NCI-H2107 treated with DMSO at 0.1 percent for 48 hours (cell line): ENCODE data around the gene MED16.
"Not testable (repeated sequence)": the region's sequence is repeated elsewhere in the genome, so short reads cannot be mapped to it uniquely, and the experiment has no call there.

Experiments
- DNase-seq: peaks from one replicate; lab custom pipeline; 2025; ENCODE audit not compliant: unreplicated experiment; lab: John Stamatoyannopoulos, UW

MED16 gene

GRCh38 chr19:911197-912033, 18.4 kb upstream of the MED16 start:
- no peak for DNase-seq

DNA sequence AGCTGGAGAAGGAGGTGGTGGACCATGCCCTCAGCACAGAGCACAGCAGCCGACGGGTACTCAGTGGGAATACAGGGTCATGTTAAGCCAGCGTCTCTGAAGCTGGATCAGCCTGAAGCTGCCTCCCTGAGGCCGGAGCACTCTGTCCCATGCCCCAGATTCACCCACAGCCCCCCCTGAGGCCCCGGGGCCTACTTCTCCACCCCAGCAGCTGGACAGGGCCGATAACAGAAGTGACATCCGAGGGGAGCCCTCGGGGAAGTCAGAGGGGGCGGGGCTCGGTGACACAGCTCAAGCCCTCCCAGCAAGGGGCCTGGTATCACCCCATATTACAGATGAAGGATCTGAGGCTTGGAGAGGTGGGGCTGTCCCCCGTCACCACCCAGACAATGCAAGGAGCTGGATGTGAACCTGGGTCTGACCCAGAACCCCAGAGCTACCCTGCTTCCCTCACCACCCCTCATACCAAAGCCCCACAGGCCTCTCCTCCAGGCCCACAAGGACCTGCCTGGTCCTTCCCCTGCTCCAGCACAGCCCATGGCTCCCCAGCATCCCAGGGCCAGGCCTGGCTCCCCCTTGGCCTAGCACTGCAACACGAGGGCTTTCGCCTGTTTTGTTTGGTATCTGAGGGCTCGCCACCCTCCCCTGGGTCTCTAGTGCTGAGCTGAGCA, 14.3 kb upstream of the MED16 start:
- DNase-seq: no peak

- no peak for DNase-seq
These were observed 13.5 kb upstream of the MED16 start for GRCh38 chr19:906480-906879.

GRCh38 chr19:904545-904944, 11.6 kb upstream of the MED16 start:
- DNase-seq: no peak

- no peak for DNase-seq
These were observed 10.3 kb upstream of the MED16 start for GRCh38 chr19:903266-903797.

GRCh38 chr19:902446-903226, 9.6 kb upstream of the MED16 start:
- no peak for DNase-seq

DNA sequence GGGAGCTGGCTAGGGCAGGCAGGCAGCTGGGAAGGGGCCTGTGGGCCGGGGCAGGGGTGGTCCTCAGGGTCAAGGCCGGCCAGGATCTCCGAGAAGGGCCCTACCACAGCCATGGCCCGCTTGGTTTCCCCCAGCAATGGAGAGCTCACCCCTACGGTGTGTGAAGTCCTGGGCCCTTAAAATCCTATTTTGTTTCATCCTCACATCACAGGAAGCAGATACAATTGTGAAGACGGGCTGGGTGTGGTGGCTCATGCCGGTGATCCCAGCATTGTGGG, 9.0 kb upstream of the MED16 start:
- no peak for DNase-seq

DNA sequence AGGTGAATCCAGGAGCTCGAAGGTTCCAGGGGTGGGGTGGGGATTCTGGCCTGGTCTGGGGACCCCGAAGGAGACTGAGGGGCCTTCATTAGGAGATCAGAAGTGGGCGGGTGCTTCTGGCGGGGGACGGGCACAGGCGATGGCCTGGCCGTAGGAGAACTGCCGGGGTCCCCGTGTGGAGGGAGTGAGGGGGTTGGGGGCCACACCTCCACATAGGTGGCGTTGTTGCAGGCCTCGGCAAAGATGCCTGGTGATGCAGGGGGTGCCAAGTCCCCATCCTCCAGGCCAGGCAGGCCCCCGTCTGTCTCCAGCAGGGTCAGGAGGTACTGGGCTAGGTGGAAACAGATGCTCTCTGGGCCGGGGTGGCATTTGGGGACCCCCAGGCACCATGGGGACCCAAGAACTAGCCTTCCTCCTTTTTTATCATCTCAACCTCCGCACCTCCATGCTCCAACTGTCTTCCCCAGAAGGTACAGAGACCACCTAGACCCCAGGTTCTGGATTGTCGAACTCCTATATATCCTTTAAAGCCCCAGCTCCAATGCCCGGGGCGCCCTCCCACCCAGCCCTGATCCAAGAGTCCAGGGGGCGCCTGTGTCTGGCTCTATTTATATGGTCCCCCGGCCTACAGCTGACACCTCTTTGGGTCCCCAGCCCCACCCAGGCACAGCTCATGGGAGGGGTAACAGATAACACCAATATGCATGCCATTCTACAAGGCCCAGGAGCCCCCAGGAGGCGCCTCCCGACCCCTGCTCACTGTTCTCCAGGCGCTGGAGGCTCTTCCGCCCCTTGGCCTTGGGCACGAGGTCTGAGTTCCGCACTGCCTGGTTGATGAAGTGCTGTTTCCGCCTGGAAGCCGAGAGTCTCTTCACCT, 8.5 kb upstream of the MED16 start:
- DNase-seq: no peak

DNA sequence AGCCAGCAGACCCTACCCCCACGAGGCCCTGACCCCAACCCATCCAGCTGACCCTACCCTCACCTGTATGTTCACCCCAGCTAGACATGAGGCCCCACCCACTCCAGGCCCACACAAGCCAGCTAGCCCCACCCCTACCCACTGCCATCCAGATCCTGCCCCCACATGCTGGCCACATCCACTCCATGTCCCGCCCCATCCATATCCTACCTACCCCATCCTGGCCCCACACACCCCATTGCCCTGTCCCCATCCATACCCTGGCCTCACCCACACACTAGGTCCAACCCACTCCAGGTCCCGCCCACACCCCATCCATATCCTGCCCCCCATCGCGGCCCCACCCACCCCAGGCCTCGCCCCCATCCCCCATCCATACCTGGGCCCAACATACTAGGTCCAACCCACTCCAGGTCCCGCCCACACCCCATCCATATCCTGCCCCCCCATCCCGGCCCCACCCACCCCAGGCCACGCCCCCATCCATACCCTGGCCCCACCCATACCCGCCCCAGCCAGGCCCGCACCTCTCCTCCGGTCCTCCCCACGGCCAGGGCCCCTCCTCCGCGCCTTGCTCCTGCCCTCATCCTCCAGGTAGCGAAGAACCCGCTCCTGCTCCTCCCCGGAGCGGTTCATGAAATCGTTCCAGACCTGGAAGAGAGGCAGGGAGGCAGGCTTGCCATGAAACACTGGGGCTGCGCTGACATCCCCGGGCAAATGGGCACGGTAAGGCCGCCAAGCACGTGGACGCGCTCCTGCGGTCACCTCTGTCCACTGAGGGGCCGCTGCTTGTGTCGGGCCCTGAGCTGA, 7.5 kb upstream of the MED16 start:
- no peak for DNase-seq

DNA sequence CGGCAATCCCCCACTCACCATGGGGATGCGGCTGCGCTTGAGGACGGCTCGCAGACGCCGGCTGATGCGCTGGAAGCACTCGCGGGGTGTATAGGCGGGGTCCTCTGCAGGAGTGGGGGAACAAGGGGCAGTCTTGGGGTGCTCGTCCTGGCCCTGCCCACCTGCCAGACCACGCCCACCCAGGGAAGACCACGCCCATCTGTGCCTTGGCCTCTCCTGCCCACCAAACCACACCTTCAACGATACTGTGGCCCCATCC, 7.0 kb upstream of the MED16 start:
- DNase-seq: no peak

- no peak for DNase-seq
These were observed 6.5 kb upstream of the MED16 start for GRCh38 chr19:899336-900042.

DNA sequence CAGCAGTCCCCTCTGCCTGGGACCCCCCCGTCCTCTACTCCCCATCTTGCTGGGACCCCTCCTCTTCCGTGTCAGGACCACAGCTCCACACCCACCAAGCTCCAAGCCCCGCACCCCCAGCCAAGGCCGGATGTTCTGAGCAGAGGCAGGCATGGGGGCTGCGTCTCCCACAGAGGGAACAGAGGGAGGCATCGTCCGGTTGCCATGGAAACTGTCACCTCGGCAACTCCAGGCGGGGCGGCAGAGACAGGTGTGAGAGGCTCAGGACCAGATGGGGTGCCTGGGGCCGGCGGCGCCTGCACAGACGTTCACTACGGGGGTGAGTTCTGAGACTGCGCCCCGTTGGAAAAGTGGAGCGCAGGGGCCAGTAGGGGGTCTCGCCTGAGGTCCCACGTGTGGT, 5.7 kb upstream of the MED16 start:
- DNase-seq: no peak

- no peak for DNase-seq
These were observed 4.6 kb upstream of the MED16 start for GRCh38 chr19:897442-898039.

GRCh38 chr19:896999-897398, 4.0 kb upstream of the MED16 start:
- DNase-seq: no peak

DNA sequence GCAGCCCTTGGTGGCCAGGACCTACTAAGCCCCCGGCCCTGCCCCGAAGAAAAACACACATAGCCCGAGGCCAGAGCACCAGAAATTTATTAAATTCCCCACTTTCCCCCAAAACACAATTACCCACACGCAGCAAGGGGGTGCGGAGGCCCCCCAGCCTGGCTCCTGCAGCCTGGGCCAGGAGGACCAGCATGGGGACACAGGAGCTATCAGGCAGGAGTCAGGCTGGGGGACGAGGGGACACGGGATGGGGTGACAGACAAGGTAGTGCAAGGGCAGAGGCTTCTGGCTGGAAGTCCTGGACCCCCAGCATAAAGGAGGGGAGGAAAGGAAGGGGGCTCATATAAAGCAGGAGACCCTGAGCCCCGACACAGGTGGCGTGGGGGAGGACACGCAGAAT, 3.4 kb upstream of the MED16 start:
- no peak for DNase-seq

GRCh38 chr19:892243-892893, 619 bp downstream of the MED16 start:
- no peak for DNase-seq

- not testable (repeated sequence) for DNase-seq
These were observed 1.4 kb downstream of the MED16 start for GRCh38 chr19:891421-892200.

DNA sequence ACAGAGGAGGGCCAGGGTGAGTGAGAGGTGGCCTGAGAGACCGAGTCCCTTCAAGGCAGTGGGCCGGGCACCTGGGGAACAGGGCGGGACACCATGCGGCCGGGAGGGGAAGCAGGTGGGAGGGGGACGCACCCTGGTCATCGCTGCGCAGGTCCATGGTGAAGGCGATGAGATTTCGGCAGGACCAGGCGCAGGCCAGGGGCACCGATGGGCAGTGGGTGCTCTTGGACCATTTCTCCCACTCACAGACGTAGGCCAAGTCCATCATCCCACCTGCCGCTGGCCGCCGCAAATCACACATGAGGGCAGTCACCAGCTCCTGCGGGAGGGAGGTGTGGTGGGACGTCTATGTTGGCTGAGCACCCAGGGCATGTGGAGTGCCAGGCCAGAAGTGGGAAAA, 2.2 kb downstream of the MED16 start:
- DNase-seq: no peak
